ENCODE measurements around the gene ERCC1.

The ERCC1 gene

DNA sequence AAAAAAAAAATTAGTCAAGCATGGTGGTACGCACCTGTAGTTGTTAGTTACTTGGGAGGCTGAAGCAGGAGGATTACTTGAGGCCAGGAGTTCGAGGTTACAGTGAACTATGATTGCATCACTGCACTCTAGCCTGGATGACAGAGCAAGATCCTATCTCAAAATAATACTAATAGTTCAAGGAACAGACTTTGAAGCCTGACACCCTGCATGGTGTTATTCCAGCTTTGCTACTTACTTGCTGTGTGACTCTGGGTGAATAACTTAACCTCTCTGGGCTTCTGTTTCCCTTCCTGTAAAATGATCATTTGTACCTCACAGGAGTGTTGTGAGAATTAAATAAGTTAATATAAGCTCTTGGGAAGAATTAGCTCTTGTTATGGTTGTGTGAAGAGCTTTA is 40.6 kb upstream of the ERCC1 start:
- H3K27me3 Mint-ChIP-seq = no peaks in the 10 kb centered on the region
- peaks cover 7% of the 10 kb centered on the region for H3K4me1 Mint-ChIP-seq (ENCODE audit: low read depth)
- no peak overlapping the region for H3K4me3 Mint-ChIP-seq
- no peaks in the 10 kb centered on the region for H3K36me3 Mint-ChIP-seq
- H3K27ac Mint-ChIP-seq = no peak overlapping the region
- no peaks in the 10 kb centered on the region for H3K9me3 Mint-ChIP-seq (ENCODE audit: low read depth)

DNA sequence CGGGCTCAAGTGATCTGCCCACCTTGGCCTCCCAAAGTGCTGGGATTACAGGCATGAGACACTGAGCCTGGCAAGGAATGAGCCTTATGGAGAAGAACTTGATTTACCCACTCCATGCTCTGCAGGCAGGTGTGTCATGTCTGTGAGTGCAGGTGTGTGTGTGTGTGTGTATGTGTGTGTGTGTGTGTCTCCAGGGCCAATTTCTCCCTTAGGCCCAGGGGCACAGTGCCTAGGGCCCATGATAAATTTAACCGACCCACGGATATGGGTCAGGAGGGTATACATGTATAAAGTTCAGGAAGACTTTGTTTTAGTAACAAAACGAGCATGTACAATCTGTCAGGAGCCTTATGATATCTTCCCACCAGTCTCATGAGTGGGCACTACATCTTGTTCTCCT is 39.5 kb upstream of the ERCC1 start:
- H3K36me3 Mint-ChIP-seq = no peaks in the 10 kb centered on the region
- H3K4me1 Mint-ChIP-seq (ENCODE audit: low read depth) = peaks cover 5% of the 10 kb centered on the region
- H3K27me3 Mint-ChIP-seq = no peaks in the 10 kb centered on the region
- no peaks in the 10 kb centered on the region for H3K9me3 Mint-ChIP-seq (ENCODE audit: low read depth)
- no peak overlapping the region for H3K4me3 Mint-ChIP-seq
- no peak overlapping the region for H3K27ac Mint-ChIP-seq

DNA sequence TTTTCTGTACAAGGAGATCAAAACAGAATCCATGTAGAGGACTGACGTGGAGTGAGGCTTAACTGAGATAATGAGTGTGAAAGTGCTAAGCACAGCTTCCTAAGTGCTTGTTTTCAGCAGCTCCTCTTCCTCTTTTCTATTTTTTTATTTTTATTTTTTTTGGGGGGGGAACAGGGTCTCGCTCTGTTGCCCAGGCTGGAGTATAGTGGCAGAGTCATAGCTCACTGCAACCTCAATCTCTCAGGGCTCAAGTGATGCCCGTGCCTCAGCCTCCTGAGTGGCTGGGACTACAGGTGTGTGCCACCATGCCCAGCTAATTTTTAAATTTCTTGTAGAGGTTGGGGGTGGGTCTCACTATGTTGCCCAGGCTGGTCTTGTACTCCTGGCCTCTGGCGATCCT is 38.5 kb upstream of the ERCC1 start:
- Mint-ChIP-seq H3K4me1 (ENCODE audit: low read depth) (peaks cover 5% of the 10 kb centered on the region), H3K27me3 (no peaks in the 10 kb centered on the region), H3K36me3 (no peaks in the 10 kb centered on the region), H3K4me3 (no peak overlapping the region), H3K27ac (no peak overlapping the region), H3K9me3 (ENCODE audit: low read depth) (no peaks in the 10 kb centered on the region)

DNA sequence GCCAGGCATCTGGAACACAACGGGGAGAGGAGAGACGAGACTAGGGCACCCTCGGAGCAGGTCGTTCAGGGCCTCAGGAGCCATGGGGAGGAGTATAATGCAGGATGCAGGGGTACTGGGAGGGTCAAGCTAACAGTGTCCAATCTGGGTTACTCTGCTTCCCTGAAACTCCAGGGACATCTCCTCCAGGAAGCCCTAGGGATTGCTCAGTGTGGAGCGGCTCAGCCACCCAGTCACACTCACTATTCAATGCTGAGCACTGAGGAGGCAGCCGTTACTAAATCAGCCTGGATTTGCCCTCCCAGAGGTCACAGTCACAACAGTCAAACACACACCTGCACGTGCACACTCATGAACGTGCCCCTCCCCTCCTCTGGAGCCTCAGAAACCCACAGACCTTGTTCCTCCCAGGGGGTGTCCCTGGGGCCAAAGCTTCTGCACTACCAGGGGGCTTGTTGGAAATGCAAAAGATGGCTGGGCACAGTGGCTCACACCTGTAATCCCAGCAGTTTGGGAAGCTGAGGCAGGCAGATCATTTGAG is 37.2 kb upstream of the ERCC1 start:
- Mint-ChIP-seq H3K27ac (no peak overlapping the region), H3K4me3 (no peak overlapping the region), H3K27me3 (no peaks in the 10 kb centered on the region), H3K9me3 (ENCODE audit: low read depth) (no peaks in the 10 kb centered on the region), H3K36me3 (no peaks in the 10 kb centered on the region), H3K4me1 (ENCODE audit: low read depth) (peaks cover 9% of the 10 kb centered on the region)

DNA sequence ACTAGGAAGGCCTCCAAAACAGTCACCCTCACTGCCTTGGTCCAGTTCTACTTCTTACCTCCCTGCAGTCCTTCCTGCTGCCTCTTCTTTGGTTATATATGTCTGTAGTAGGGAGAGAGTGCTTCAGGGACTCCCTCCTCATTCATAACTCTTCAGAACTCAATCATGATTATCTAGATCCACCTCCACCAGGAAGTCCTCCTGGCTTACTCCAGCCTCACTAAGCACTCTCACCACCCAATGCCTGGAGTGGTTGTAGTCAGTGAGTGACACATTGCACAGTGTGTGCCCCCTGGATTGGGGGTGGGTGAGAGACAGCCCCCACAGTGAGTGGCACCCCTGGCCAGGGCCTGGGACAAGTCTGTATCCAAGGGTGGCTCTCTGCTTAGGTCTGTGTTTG is 34.1 kb upstream of the ERCC1 start:
- Mint-ChIP-seq H3K36me3 (no peaks in the 10 kb centered on the region), H3K9me3 (ENCODE audit: low read depth) (no peaks in the 10 kb centered on the region), H3K27me3 (no peaks in the 10 kb centered on the region), H3K27ac (no peak overlapping the region), H3K4me3 (no peak overlapping the region), H3K4me1 (ENCODE audit: low read depth) (peaks cover 21% of the 10 kb centered on the region)

DNA sequence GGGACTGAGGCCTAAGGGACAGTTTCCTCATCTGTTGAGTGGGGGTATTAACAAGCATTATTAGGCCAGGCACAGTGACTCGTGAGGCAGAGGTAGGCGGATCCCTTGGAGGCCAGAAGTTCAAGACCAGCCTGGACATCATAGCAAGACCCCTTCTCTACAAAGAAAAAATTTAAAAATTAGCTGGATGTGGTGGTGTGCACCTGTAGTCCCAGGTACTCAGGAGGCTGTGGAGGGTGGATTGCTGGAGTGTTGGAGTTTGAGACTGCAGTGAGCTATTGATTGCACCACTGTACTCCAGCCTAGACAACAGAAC is 32.7 kb upstream of the ERCC1 start:
- H3K27me3 Mint-ChIP-seq = no peaks in the 10 kb centered on the region
- H3K36me3 Mint-ChIP-seq = no peaks in the 10 kb centered on the region
- H3K9me3 Mint-ChIP-seq (ENCODE audit: low read depth) = no peaks in the 10 kb centered on the region
- H3K4me1 Mint-ChIP-seq (ENCODE audit: low read depth) = peaks cover 29% of the 10 kb centered on the region
- peak overlapping the region; percentile 62 for H3K4me3 Mint-ChIP-seq
- peak overlapping the region; percentile 84 for H3K27ac Mint-ChIP-seq

DNA sequence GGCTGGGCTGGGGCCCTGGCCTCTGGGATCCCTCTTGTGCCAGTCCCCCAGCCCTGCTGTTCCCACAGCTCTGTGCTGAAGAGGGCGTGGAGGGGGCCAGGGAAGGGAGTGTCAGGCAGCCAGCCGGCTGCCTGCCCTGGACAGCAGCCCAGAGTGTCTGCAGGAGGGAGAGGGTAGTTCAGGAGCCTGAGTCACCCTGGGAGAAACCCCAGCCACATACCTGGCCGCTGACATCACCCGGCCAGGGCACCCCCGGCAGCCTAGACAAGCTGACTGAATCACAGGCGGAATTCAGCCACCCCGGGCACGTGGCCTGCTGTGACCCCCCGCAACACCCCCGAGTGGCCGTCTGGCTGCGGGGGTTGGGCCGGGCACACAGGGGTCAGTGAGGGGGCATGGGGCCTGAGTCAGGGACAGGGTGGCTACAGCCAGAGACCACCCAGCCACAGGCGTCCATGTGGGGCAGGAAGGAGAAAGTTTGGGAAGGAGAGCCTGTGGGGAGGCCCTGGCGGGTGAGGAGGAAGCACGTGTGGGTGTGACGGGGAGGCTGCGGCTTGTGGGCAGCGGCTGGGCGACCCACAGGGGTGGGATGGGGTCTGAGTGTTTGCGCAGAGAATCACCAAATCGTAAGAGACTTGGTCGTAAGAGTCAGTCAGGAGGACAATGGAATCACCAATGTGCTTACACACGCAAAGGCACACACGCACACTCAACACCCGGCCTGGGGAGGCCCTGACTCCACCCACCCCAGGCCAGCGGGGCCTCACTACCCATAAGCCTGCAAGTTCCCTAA is 32.2 kb upstream of the ERCC1 start:
- peak overlapping the region; percentile 62 for H3K4me3 Mint-ChIP-seq
- H3K27ac Mint-ChIP-seq = peak overlapping the region; percentile 84
- H3K4me1 Mint-ChIP-seq (ENCODE audit: low read depth) = peaks cover 34% of the 10 kb centered on the region
- H3K36me3 Mint-ChIP-seq = no peaks in the 10 kb centered on the region
- no peaks in the 10 kb centered on the region for H3K27me3 Mint-ChIP-seq
- H3K9me3 Mint-ChIP-seq (ENCODE audit: low read depth) = no peaks in the 10 kb centered on the region

DNA sequence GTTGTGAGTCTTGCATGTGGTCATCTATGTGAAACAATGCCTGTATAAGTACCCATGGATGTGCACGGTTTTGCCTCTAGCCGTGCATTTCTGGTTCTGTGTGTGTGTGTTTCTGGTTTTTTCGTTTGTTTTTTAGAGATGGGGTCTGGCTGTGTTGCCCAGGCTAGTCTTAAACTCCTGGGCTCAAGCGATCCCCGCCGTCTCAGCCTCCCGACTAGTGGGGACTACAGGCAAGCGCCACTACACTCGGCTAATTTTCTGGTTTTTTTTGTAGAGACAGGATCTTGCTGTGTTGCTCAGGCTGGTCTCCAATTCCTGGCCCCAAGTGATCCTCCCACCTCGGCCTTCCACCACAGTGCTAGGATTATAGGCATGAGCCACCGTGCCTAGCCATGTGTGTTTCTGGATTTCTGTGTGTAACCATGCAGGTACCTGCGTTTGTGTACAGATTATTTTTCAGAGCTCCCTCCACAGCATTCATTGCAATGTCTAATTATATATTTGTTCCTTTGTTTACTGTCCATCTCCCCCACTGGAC is 28.2 kb upstream of the ERCC1 start:
- Mint-ChIP-seq H3K27me3 (no peaks in the 10 kb centered on the region), H3K4me3 (peak overlapping the region; percentile 89), H3K27ac (peak overlapping the region; percentile 83), H3K36me3 (peaks cover 2% of the 10 kb centered on the region), H3K9me3 (ENCODE audit: low read depth) (no peaks in the 10 kb centered on the region), H3K4me1 (ENCODE audit: low read depth) (peaks cover 53% of the 10 kb centered on the region)

DNA sequence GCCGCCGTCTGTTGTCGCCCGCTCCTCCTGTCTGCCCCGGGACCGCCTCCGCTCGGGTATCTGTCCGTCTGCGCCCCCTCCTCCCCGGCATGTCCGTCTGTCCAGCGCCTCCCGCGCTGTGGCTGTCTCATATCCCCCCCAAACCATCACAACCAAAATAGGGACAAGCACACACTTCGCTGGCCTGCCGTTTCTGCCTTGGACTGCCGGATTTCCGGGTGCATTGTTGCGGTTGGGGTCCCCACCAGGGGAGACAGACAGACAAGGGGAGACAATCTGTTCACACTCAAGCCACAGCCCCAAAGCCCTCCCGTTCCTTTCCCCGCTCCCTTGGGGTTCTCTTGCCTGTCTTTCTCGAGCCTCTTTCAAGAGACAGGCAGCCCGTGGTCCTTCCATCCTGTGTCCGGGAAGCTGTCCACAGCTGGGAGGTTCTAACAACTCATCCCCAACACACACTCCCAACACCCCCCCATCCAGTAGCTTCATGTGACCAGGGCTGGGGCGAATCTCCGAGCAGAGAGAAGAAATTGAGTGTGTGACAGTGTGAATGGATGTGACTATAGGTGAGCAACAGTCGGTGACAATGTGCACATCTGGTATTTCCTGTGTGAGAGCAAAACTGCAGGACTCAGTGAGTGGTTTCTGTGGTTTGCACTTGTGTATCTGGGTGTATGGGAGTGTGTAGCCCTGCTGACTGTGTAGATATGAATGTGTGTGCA is 27.6 kb upstream of the ERCC1 start:
- H3K4me3 Mint-ChIP-seq = peak overlapping the region; percentile 89
- H3K36me3 Mint-ChIP-seq = peaks cover 2% of the 10 kb centered on the region
- peaks cover 52% of the 10 kb centered on the region for H3K4me1 Mint-ChIP-seq (ENCODE audit: low read depth)
- H3K27ac Mint-ChIP-seq = peak overlapping the region; percentile 83
- no peaks in the 10 kb centered on the region for H3K27me3 Mint-ChIP-seq
- no peaks in the 10 kb centered on the region for H3K9me3 Mint-ChIP-seq (ENCODE audit: low read depth)

DNA sequence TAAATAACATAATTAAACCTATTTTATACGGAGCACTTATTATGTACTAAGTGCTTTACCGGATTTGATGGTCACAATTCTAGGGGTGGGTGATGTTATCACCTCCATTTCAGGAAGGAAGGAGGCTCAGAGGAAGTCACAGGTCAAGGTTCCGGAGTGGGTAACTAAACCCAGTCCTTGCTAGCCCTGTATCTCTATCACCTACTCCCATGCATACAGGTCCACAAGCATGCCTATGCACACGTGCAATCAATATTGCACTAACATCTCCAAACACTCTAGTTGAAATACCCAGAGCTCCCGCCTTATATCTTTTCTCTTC is 26.3 kb upstream of the ERCC1 start:
- Mint-ChIP-seq H3K4me1 (ENCODE audit: low read depth) (peaks cover 48% of the 10 kb centered on the region), H3K9me3 (ENCODE audit: low read depth) (no peaks in the 10 kb centered on the region), H3K27ac (peak overlapping the region; percentile 97), H3K36me3 (peaks cover 2% of the 10 kb centered on the region), H3K4me3 (peak overlapping the region; percentile 95), H3K27me3 (no peaks in the 10 kb centered on the region)

DNA sequence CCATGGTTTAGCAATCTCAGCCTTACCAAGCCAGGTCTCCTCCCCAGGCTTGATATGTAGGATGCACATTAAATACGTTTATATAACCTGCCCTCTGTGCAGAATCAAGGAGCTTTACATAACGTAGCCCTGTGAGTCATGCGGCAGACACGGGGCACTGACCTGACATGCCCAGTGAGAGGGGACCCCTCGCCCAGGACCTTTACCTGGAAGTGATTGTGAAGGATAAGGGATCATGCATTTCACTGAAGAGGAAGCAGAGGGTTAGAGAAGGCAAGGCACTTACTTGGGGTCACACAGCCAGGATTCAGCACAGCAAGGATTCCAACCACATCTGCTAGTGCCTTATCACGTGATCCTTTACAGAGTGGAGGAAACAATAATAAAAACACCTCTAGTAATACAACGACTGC is 25.2 kb upstream of the ERCC1 start:
- H3K4me3 Mint-ChIP-seq = peak overlapping the region; percentile 68
- H3K4me1 Mint-ChIP-seq (ENCODE audit: low read depth) = peaks cover 51% of the 10 kb centered on the region
- H3K9me3 Mint-ChIP-seq (ENCODE audit: low read depth) = no peaks in the 10 kb centered on the region
- no peaks in the 10 kb centered on the region for H3K27me3 Mint-ChIP-seq
- H3K27ac Mint-ChIP-seq = no peak overlapping the region
- peaks cover 2% of the 10 kb centered on the region for H3K36me3 Mint-ChIP-seq

DNA sequence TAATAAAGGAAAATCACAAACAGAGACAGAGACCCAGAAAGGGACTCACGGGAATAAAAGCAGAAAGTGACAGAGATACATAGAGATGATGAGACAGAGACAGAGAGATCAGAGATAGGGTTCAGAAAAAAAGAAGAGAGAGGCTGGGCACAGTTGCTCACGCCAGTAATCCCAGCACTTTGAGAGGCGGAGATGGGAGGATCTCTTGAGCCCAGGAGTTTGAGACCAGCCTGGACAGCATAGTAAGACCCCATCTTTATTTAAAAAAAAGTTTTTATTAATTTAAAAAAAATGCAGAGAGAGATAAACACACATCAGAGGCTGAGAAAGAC is 24.7 kb upstream of the ERCC1 start:
- H3K36me3 Mint-ChIP-seq = peaks cover 2% of the 10 kb centered on the region
- peak overlapping the region; percentile 38 for H3K4me3 Mint-ChIP-seq
- no peaks in the 10 kb centered on the region for H3K9me3 Mint-ChIP-seq (ENCODE audit: low read depth)
- peaks cover 53% of the 10 kb centered on the region for H3K4me1 Mint-ChIP-seq (ENCODE audit: low read depth)
- no peak overlapping the region for H3K27ac Mint-ChIP-seq
- H3K27me3 Mint-ChIP-seq = no peaks in the 10 kb centered on the region

DNA sequence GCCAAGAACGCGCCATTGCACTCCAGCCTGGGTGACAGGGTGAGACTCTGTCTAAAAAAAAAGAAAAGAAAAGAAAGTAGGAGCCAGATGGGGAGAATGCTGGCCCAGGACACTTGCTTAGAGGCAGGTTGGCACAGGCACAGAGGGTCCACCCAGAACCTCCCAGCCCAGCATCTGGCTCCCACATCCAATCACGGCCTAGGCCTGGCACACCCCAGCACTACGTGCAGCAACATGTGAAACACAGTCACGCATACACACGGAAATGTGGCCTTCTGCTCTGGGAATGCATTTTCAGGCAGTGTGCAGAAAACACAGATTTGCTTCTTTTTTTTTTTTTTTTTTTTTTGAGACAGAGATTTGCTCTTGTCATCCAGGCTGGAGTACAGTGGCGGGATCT is 23.2 kb upstream of the ERCC1 start:
- Mint-ChIP-seq H3K27ac (no peak overlapping the region), H3K27me3 (no peaks in the 10 kb centered on the region), H3K4me3 (no peak overlapping the region), H3K36me3 (peaks cover 2% of the 10 kb centered on the region), H3K4me1 (ENCODE audit: low read depth) (peaks cover 60% of the 10 kb centered on the region), H3K9me3 (ENCODE audit: low read depth) (no peaks in the 10 kb centered on the region)

DNA sequence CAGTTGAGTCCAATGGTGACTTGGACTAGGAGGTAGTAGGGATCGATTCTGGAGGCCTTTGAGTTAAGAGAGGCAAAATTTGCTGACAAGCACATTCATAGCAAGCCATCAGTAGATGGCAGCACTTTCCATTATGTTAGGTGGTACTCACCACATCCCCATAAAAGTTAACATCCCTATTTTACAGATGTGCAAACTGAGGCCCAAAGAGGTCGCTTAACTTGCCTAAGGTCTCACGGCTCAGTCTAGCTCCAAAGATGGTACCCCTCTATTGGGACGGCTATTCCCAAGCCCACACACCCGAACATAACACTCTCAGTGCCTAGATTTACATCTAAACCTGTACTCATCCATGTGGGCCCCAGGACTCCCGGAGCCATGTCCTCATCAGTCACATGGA is 22.6 kb upstream of the ERCC1 start:
- Mint-ChIP-seq H3K4me1 (ENCODE audit: low read depth) (peaks cover 54% of the 10 kb centered on the region), H3K4me3 (peak overlapping the region; percentile 46), H3K27ac (no peak overlapping the region), H3K27me3 (no peaks in the 10 kb centered on the region), H3K9me3 (ENCODE audit: low read depth) (no peaks in the 10 kb centered on the region), H3K36me3 (peaks cover 2% of the 10 kb centered on the region)

DNA sequence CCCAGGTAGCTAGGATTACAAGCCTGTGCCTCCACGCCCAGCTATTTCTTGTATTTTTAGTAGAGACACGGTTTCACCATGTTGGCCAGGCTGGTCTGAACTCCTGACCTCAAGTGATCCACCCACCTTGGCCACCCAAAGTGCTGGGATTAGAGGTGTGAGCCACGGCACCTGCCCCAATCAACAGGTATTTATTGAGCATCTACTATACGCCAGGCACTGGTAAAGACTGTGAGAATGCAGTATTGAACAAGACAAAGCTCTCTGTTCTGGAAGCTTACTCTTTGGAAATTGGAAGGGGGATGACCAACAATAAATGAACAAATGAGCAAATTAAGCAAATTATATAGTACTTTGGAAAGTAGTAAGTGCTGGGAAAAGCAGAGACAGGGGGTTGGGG is 21.4 kb upstream of the ERCC1 start:
- Mint-ChIP-seq H3K27ac (peak overlapping the region; percentile 54), H3K9me3 (ENCODE audit: low read depth) (no peaks in the 10 kb centered on the region), H3K36me3 (peaks cover 2% of the 10 kb centered on the region), H3K4me1 (ENCODE audit: low read depth) (peaks cover 58% of the 10 kb centered on the region), H3K27me3 (no peaks in the 10 kb centered on the region), H3K4me3 (peak overlapping the region; percentile 59)

Data from activated naive CD8-positive, alpha-beta T cell (primary cell).